GM21528 (cell line): ENCODE data around the gene SMURF1.
"Not testable (repeated sequence)": the region's sequence is repeated elsewhere in the genome, so short reads cannot be mapped to it uniquely, and the experiment has no call there.

Source experiments
- ATAC-seq: cut with Tn5 transposase; IDR thresholded peaks from one replicate; pipeline ENCODE4 v1.9.1; 2021; ENCODE audit warnings: mild to moderate bottlenecking, moderate library complexity; ENCODE audit not compliant: unreplicated experiment, low FRiP score

The SMURF1 gene

DNA sequence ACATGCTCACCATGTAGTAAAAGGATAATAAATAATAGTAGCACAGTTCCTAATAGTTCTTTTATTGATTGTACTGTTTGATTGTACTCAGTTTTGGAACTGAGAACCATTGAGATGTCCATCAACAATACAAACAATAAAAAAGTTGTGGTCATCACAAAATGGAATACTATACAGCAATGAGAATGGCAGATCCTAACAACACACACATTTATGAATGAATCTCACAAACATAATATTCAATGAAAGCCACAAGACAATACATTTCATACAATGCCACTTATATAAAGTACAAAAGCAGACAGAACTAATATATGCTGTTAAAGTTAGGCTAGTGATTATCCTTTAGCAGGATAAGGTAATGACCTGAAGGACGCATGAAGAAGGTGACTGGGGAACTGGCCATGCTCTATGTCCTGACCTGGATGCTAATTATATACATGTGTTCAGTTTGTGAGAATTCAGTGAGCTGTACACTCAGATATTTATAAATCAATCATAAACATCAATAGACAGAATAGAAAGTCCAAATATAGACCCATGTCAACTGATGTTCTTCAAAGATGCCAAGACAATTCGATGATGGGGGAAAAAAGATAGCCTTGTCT is 70.0 kb downstream of the SMURF1 start:
- no peak for ATAC-seq

GRCh38 chr7:99072126-99072525 is 71.8 kb downstream of the SMURF1 start:
- ATAC-seq: no peak

GRCh38 chr7:99070361-99070760 is 73.5 kb downstream of the SMURF1 start:
- ATAC-seq: no peak

DNA sequence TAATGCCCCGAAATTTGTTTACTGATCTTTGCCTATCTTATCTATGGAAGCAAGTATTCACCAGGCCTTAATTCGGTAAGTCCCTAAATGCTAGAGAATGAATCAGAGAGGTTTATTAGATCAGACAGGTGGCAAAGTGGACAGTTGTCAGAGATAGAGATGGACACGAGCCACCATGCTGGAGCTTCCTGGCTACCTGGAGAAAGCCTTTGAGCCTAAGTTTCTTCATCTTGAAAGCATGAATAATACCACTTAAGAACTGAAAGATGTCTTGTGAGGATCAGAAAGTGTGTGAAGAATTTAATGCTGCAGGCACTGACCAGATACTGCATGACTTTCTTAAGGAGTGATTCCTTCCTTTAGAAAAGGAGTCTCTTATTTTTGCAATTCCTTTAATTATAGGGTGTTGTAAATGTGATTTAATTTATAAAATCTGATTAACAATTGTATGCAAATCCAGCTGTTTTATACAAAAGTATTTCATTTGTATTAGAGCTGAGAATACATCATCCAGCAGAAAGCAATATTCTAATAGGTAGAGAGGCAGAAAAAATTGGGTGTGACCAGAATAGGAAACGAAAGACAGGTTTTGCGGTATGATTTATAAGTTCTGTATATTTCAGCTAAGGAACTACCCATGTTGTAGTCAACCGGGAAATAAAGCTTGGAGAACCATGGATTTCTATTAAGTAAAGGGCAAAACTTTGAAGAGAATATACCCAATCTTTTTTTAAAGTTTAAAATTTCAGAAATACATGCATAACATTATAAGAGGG is 82.7 kb downstream of the SMURF1 start:
- ATAC-seq: no peak

DNA sequence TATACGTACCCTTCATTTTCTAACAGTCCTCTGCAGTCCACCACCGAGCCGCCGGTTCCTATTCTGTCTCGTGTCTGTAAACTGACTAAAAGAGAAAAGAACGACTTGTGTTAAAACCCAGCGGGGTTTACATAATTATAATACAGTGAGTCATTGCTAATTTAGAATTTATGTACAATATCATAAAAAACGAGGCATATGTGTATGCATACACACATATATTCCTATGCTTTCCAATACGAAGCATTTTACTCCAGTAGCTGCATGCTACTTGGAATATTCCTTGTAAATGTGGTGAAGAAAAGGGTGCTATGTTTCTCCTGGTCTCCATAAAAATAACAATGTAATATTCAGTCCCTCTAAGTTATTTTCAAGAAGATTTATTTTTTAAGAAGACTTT is 89.1 kb downstream of the SMURF1 start:
- no peak for ATAC-seq

GRCh38 chr7:99050971-99051370 is 92.9 kb downstream of the SMURF1 start:
- no peak for ATAC-seq

DNA sequence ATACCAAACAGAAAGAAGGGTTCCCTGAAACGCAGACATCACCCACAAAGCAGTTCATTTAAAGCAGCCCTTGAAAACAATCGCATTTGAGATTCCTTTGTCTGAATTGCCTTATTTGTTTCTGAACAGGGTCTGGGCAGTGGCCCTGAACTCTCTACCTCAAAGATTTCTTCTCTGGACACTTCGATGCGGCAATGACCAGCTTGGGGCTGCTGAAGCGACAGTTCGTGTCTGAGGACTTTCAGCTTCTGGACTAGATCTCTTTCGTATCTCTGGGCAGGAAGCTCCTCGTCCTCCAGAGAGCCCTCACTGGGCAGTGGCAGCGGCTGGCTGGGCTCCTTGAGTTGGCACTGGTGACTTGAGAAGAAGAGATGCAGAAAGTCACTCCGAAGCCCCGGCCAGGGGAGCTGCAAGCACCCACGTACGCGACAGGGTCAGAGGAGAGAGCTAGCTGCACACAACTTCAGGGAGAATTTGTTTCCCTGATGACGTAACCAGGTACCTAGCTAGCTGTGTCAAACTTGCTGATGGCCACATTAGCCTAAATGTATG is 96.3 kb downstream of the SMURF1 start:
- no peak for ATAC-seq

- no peak for ATAC-seq
Measured at GRCh38 chr7:99046722-99047121, 97.2 kb downstream of the SMURF1 start.

DNA sequence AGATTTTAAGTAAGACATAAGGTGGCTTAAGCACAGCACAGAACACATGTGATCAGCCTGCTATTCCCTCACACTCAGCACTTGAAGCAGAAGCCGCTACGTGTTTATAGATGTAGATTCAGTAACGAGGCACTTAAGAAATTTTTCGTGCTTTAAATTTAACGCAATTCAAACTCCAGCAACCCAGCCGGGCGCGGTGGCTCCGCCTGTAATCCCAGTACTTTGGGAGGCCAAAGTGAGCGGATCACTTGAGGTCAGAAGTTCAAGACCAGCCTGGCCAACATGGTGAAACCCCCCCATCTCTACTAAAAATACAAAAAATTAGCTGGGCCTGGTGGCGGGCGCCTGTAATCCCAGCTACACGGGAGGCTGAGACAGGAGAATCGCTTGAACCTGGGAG is 97.6 kb downstream of the SMURF1 start:
- ATAC-seq: not testable (repeated sequence)

DNA sequence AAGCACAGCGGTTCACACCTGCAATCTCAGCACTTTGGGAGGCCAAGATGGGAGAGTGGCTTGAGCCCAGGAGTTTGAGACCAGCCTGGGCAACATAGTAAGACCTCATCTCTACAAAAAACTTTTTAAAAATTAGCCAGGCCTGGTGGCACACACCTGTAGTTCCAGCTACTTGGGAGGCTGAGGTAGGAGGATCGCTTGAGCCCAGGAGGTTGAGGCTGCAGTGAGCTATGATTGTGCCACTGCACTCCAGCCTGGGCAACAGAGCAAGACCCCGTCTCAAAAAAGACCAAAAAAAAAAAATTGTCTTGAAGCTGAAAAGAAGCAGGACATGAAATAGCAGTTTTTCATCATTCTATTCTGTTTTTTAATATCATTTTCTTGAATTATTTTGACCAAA is 99.0 kb downstream of the SMURF1 start:
- ATAC-seq: not testable (repeated sequence)

GRCh38 chr7:99042957-99043356 is 101.0 kb downstream of the SMURF1 start:
- ATAC-seq: no peak

DNA sequence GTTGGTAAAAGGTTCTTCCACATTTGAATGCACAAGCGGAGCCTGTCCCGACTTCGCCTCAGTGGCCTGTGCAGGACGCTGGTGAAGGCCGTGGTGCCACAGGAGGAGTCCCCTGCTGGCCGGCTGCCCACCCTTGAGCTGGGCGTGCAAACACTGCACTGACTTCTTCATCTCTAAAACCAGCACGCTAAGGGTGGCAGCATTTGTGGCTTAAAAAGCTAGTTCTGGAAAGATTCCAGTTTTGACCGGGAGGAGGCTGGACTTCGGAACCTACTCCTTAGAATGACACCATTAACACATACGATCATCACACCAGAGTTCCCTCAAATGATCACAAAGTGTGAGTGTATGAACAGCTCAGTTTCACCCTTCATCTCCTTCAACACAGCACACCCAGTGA is 102.4 kb downstream of the SMURF1 start:
- no peak for ATAC-seq

- no peak for ATAC-seq
Measured at GRCh38 chr7:99040104-99040958, 103.6 kb downstream of the SMURF1 start.

GRCh38 chr7:99039384-99039891 is 104.5 kb downstream of the SMURF1 start:
- ATAC-seq: no peak

GRCh38 chr7:99038086-99038855 is 105.6 kb downstream of the SMURF1 start:
- ATAC-seq: no peak

GRCh38 chr7:99037327-99037940 is 106.5 kb downstream of the SMURF1 start:
- no peak for ATAC-seq

DNA sequence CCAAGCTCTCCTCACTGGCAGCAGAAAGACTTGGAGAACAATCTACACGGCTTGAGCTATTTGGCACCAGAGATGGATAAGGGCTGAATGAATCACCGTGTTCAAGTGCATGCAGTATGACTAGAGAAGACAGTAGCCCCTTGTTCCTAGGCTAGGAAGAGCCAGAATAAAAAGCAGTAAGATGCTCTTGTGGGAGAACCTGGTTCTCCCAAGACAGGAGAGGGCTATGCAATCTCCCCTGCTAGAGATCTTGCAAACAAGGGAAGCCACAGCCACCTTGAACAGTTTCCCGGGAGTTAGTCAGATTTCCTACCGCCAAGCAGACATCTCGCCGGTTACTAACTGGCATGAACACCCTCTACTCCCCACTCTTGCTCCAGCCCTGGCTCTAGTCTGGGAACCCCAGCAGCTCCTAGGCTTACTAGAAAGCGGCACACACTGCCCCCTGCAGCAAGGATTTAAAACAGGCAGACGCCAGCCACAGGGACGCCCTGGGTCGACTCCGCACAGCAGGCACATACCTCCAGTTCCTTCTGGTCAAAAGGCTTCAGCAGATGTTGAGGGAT is 107.3 kb downstream of the SMURF1 start:
- ATAC-seq: no peak

DNA sequence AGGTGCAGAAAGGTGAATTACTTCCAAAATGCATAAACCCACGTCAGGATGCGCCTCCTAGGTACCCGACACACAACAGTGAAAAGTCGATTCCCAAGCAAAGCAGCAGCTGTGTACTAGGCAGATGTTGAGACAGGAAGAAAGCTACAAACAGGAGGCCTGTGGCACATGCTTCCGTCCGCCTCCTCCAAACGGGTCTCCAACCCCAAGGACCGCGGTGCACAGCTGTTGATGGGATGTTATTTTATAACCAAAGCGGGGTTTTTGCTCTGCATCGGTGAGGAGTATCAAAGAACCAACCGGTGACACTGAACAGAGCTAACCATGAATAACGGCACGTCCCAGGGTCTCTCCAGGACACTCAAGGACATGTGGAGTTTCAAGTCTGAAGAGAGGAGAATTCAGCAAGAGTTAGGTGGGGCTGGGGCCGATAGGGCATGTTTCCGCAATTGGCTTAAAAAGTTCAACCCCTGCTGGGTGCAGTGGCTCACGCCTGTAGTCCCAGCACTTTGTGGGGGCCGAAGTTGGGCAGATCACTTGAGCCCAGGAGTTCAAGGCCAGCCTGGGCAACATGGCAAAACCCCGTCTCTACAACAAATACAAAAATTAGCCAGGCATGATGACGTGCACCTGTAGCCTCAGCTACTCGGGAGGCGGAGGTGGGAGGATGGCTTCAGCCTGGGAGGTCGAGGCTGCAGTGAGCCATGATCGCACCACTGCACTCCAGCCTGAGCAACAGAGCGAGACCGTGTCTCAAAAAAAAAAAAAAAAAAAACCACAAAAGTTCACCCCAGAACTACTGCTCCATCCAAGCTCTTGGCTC is 108.0 kb downstream of the SMURF1 start:
- ATAC-seq: no peak
